ENCODE results near the gene LLGL2. TPM values are rescaled to one million over a fixed set of nuclear protein-coding genes. Genes with fewer than 3 reads are reported as not detected.

Gene LLGL2
- total RNA-seq, 1 donor: 13.2 TPM

GRCh38 chr17:75617218-75617617, 91.7 kb downstream of the LLGL2 start:
- no peaks in the 10 kb centered on the region for H3K9me3 ChIP-seq (ENCODE audit: low read depth, low read length)
- no peaks in the 10 kb centered on the region for H3K27me3 ChIP-seq (ENCODE audit: insufficient read depth, low read length)
- H3K4me3 ChIP-seq (ENCODE audit: low read length): no peak overlapping the region
- H3K4me1 ChIP-seq (ENCODE audit: insufficient read depth, low read length): no peaks in the 10 kb centered on the region

- no peak overlapping the region for H3K4me3 ChIP-seq (ENCODE audit: low read length)
- no peaks in the 10 kb centered on the region for H3K9me3 ChIP-seq (ENCODE audit: low read depth, low read length)
- H3K4me1 ChIP-seq (ENCODE audit: insufficient read depth, low read length): no peaks in the 10 kb centered on the region
- H3K27me3 ChIP-seq (ENCODE audit: insufficient read depth, low read length): no peaks in the 10 kb centered on the region
Measured at GRCh38 chr17:75617675-75618074, 92.2 kb downstream of the LLGL2 start.

GRCh38 chr17:75619506-75620431, 94.3 kb downstream of the LLGL2 start:
- Histone ChIP-seq H3K9me3 (ENCODE audit: low read depth, low read length) (no peaks in the 10 kb centered on the region), H3K27me3 (ENCODE audit: insufficient read depth, low read length) (no peaks in the 10 kb centered on the region), H3K4me1 (ENCODE audit: insufficient read depth, low read length) (no peaks in the 10 kb centered on the region), H3K4me3 (ENCODE audit: low read length) (no peak overlapping the region)

- no peaks in the 10 kb centered on the region for H3K27me3 ChIP-seq (ENCODE audit: insufficient read depth, low read length)
- no peak overlapping the region for H3K4me3 ChIP-seq (ENCODE audit: low read length)
- H3K4me1 ChIP-seq (ENCODE audit: insufficient read depth, low read length): no peaks in the 10 kb centered on the region
- H3K9me3 ChIP-seq (ENCODE audit: low read depth, low read length): no peaks in the 10 kb centered on the region
Measured at GRCh38 chr17:75621489-75621888, 96.0 kb downstream of the LLGL2 start.

GRCh38 chr17:75622076-75622475, 96.6 kb downstream of the LLGL2 start:
- H3K9me3 ChIP-seq (ENCODE audit: low read depth, low read length): no peaks in the 10 kb centered on the region
- H3K4me1 ChIP-seq (ENCODE audit: insufficient read depth, low read length): no peaks in the 10 kb centered on the region
- no peaks in the 10 kb centered on the region for H3K27me3 ChIP-seq (ENCODE audit: insufficient read depth, low read length)
- no peak overlapping the region for H3K4me3 ChIP-seq (ENCODE audit: low read length)

- H3K4me3 ChIP-seq (ENCODE audit: low read length): no peak overlapping the region
- H3K4me1 ChIP-seq (ENCODE audit: insufficient read depth, low read length): no peaks in the 10 kb centered on the region
- H3K9me3 ChIP-seq (ENCODE audit: low read depth, low read length): no peaks in the 10 kb centered on the region
- no peaks in the 10 kb centered on the region for H3K27me3 ChIP-seq (ENCODE audit: insufficient read depth, low read length)
Measured at GRCh38 chr17:75622771-75623273, 97.3 kb downstream of the LLGL2 start.

GRCh38 chr17:75623386-75623785, 97.9 kb downstream of the LLGL2 start:
- H3K4me3 ChIP-seq (ENCODE audit: low read length): no peak overlapping the region
- no peaks in the 10 kb centered on the region for H3K9me3 ChIP-seq (ENCODE audit: low read depth, low read length)
- no peaks in the 10 kb centered on the region for H3K4me1 ChIP-seq (ENCODE audit: insufficient read depth, low read length)
- H3K27me3 ChIP-seq (ENCODE audit: insufficient read depth, low read length): no peaks in the 10 kb centered on the region

- H3K4me1 ChIP-seq (ENCODE audit: insufficient read depth, low read length): no peaks in the 10 kb centered on the region
- no peaks in the 10 kb centered on the region for H3K9me3 ChIP-seq (ENCODE audit: low read depth, low read length)
- H3K4me3 ChIP-seq (ENCODE audit: low read length): no peak overlapping the region
- no peaks in the 10 kb centered on the region for H3K27me3 ChIP-seq (ENCODE audit: insufficient read depth, low read length)
Measured at GRCh38 chr17:75624021-75624420, 98.5 kb downstream of the LLGL2 start.

Other genes with a start within 250 kb of the LLGL2 start
- gene SLC25A19, start 236.3 kb upstream of the LLGL2 start, total RNA-seq: 5.9 TPM
- 151 TPM for gene GRB2, start 120.0 kb upstream of the LLGL2 start, total RNA-seq
- 21.1 TPM for gene TMEM94, start 69.1 kb upstream of the LLGL2 start, total RNA-seq
- 0.10 TPM for gene CASKIN2, start 10.2 kb upstream of the LLGL2 start, total RNA-seq
- 14.7 TPM for gene TSEN54, start 9.2 kb upstream of the LLGL2 start, total RNA-seq
- gene MYO15B, start 62.1 kb downstream of the LLGL2 start, total RNA-seq: 75.9 TPM
- gene SMIM5, start 107.7 kb downstream of the LLGL2 start, total RNA-seq: 3.6 TPM
- 7.8 TPM for gene RECQL5, start 141.5 kb downstream of the LLGL2 start, total RNA-seq
- gene SAP30BP, start 141.6 kb downstream of the LLGL2 start, total RNA-seq: 105 TPM
- gene ITGB4, start 195.8 kb downstream of the LLGL2 start, total RNA-seq: 0.10 TPM
- 8.8 TPM for gene GALK1, start 239.5 kb downstream of the LLGL2 start, total RNA-seq

Measured in mononuclear cell (primary cell).